Activated T-helper 1 cell treated with anti-CD3 and anti-CD28 coated beads, Interleukin-12 subunit alpha, Interleukin-12 subunit beta, Interleukin-2, Interleukin-4 antibody, amounts not matched to agents 30 ng/mL and 10 ng/mL and 1 ng/mL, durations not matched to agents 14 hours and 24 hours and 36 hours (primary cell): ENCODE data around the gene SETD9. TPM values are rescaled to one million over a fixed set of nuclear protein-coding genes. Genes with fewer than 3 reads are reported as not detected.

Experiments used
- DNase-seq: peaks from one replicate; pipeline ENCODE4 v3.0.0; 2021; ENCODE audit warnings: low spot score
- H3K27ac Mint-ChIP-seq: one replicate; pipeline ENCODE4 v1.8.0; 2021; ENCODE audit warnings: mild to moderate bottlenecking, mixed read lengths
- H3K27me3 Mint-ChIP-seq: one replicate; pipeline ENCODE4 v1.8.0; 2022; ENCODE audit warnings: mild to moderate bottlenecking, moderate library complexity, mixed read lengths; ENCODE audit not compliant: insufficient read depth
- H3K36me3 Mint-ChIP-seq: one replicate; pipeline ENCODE4 v1.8.0; 2021; ENCODE audit warnings: low read depth, mixed read lengths
- H3K4me1 Mint-ChIP-seq: one replicate; pipeline ENCODE4 v1.8.0; 2021; ENCODE audit warnings: low read depth, mixed read lengths
- H3K4me3 Mint-ChIP-seq: one replicate; pipeline ENCODE4 v1.8.0; 2021; ENCODE audit warnings: mild to moderate bottlenecking, moderate library complexity, mixed read lengths
- H3K9me3 Mint-ChIP-seq: one replicate; pipeline ENCODE4 v1.8.0; 2021; ENCODE audit warnings: mixed read lengths
- intact Hi-C: fragments of 100-400 bp; cut with micrococcal nuclease; formaldehyde crosslinking; loops from one replicate; pipeline ENCODE4 v1.15.1; 2024
- total RNA-seq: library from RNA; stranded (reverse); gene quantifications from 2 replicates; pipeline ENCODE4 v1.2.3, GENCODE V29; 2022

The SETD9 gene
- total RNA-seq, result 13.6 and 14.9 TPM in 2 replicates

GRCh38 chr5:56909294-56910209, at the start of gene SETD9:
SETD9 (plus strand) TSS chr5:56909596; CDS start chr5:56909646, 50 bp downstream.
- peak within 1 kb of the TSS; percentile 95 for H3K27ac Mint-ChIP-seq
- H3K4me3 Mint-ChIP-seq, result peak within 1 kb of the TSS; percentile 90
- H3K36me3 Mint-ChIP-seq, result peaks cover 10% of the 10 kb centered on the region
- H3K27me3 Mint-ChIP-seq, result peaks cover 19% of the 10 kb centered on the region
- DNase-seq, result peak; percentile 90
- intact Hi-C loops, result loop anchor here (1.0 to 10.0 kb wide), 8 partner anchors 43 to 1551 kb away; partner anchors contain the start of genes MAP3K1, MIER3 and PLK2
- no peaks in the 10 kb centered on the region for H3K9me3 Mint-ChIP-seq
- H3K4me1 Mint-ChIP-seq, result peaks cover 25% of the 10 kb centered on the region

GRCh38 chr5:56861893-56862485, 47.4 kb upstream of the SETD9 start:
- H3K27ac Mint-ChIP-seq, result no peak overlapping the region
- peaks cover 34% of the 10 kb centered on the region for H3K36me3 Mint-ChIP-seq
- H3K4me3 Mint-ChIP-seq, result no peak overlapping the region
- DNase-seq, result no peak
- intact Hi-C loops, result no loop called here
- H3K4me1 Mint-ChIP-seq, result peaks cover 9% of the 10 kb centered on the region
- H3K9me3 Mint-ChIP-seq, result no peaks in the 10 kb centered on the region
- H3K27me3 Mint-ChIP-seq, result no peaks in the 10 kb centered on the region

GRCh38 chr5:56862909-56863308, 46.5 kb upstream of the SETD9 start:
- intact Hi-C loops, result no loop called here
- peaks cover 34% of the 10 kb centered on the region for H3K36me3 Mint-ChIP-seq
- H3K4me3 Mint-ChIP-seq, result no peak overlapping the region
- DNase-seq, result no peak
- no peaks in the 10 kb centered on the region for H3K9me3 Mint-ChIP-seq
- no peaks in the 10 kb centered on the region for H3K27me3 Mint-ChIP-seq
- H3K27ac Mint-ChIP-seq, result no peak overlapping the region
- H3K4me1 Mint-ChIP-seq, result peaks cover 9% of the 10 kb centered on the region

- Mint-ChIP-seq H3K4me1 (no peaks in the 10 kb centered on the region), H3K4me3 (no peak overlapping the region), H3K9me3 (no peaks in the 10 kb centered on the region), H3K36me3 (peaks cover 47% of the 10 kb centered on the region), H3K27ac (no peak overlapping the region), H3K27me3 (no peaks in the 10 kb centered on the region)
- intact Hi-C loops, result no loop called here
- DNase-seq, result no peak
Measured at GRCh38 chr5:56871777-56872176, 37.6 kb upstream of the SETD9 start.

GRCh38 chr5:56873056-56873455, 36.3 kb upstream of the SETD9 start:
- Mint-ChIP-seq H3K4me1 (no peaks in the 10 kb centered on the region), H3K27me3 (no peaks in the 10 kb centered on the region), H3K4me3 (no peak overlapping the region), H3K27ac (no peak overlapping the region), H3K36me3 (peaks cover 57% of the 10 kb centered on the region), H3K9me3 (no peaks in the 10 kb centered on the region)
- DNase-seq, result no peak
- intact Hi-C loops, result no loop called here

- no peak for DNase-seq
- Mint-ChIP-seq H3K4me3 (no peak overlapping the region), H3K4me1 (no peaks in the 10 kb centered on the region), H3K36me3 (peaks cover 66% of the 10 kb centered on the region), H3K27ac (no peak overlapping the region), H3K9me3 (no peaks in the 10 kb centered on the region), H3K27me3 (no peaks in the 10 kb centered on the region)
- intact Hi-C loops, result no loop called here
Measured at GRCh38 chr5:56876327-56876726, 33.1 kb upstream of the SETD9 start.

GRCh38 chr5:56881571-56881970, 27.8 kb upstream of the SETD9 start:
- Mint-ChIP-seq H3K9me3 (no peaks in the 10 kb centered on the region), H3K27ac (no peak overlapping the region), H3K36me3 (peaks cover 62% of the 10 kb centered on the region), H3K4me1 (peaks cover 6% of the 10 kb centered on the region), H3K4me3 (no peak overlapping the region), H3K27me3 (no peaks in the 10 kb centered on the region)
- intact Hi-C loops, result no loop called here
- no peak for DNase-seq

- H3K27me3 Mint-ChIP-seq, result peaks cover 2% of the 10 kb centered on the region
Measured at GRCh38 chr5:56893251-56893951, 16.0 kb upstream of the SETD9 start.

GRCh38 chr5:56896763-56897162, 12.6 kb upstream of the SETD9 start:
- no peak for DNase-seq
- Mint-ChIP-seq H3K9me3 (no peaks in the 10 kb centered on the region), H3K36me3 (peaks cover 30% of the 10 kb centered on the region), H3K4me3 (no peak overlapping the region), H3K4me1 (peaks cover 5% of the 10 kb centered on the region), H3K27ac (no peak overlapping the region), H3K27me3 (peaks cover 2% of the 10 kb centered on the region)
- intact Hi-C loops, result no loop called here

More at GRCh38 chr5:56893251-56893951, 16.0 kb upstream of the SETD9 start:
- no peak for DNase-seq
- H3K4me1 Mint-ChIP-seq, result peaks cover 5% of the 10 kb centered on the region
- H3K27ac Mint-ChIP-seq, result no peak overlapping the region
- intact Hi-C loops, result no loop called here
- peaks cover 50% of the 10 kb centered on the region for H3K36me3 Mint-ChIP-seq
- no peaks in the 10 kb centered on the region for H3K9me3 Mint-ChIP-seq
- no peak overlapping the region for H3K4me3 Mint-ChIP-seq

- Mint-ChIP-seq H3K9me3 (no peaks in the 10 kb centered on the region), H3K27me3 (peaks cover 4% of the 10 kb centered on the region), H3K4me1 (peaks cover 4% of the 10 kb centered on the region), H3K27ac (no peak overlapping the region), H3K36me3 (peaks cover 25% of the 10 kb centered on the region), H3K4me3 (no peak overlapping the region)
- no peak for DNase-seq
- intact Hi-C loops, result no loop called here
Measured at GRCh38 chr5:56898213-56898612, 11.2 kb upstream of the SETD9 start.

- H3K36me3 Mint-ChIP-seq, result peaks cover 15% of the 10 kb centered on the region
- H3K9me3 Mint-ChIP-seq, result no peaks in the 10 kb centered on the region
- H3K4me3 Mint-ChIP-seq, result no peak overlapping the region
- H3K4me1 Mint-ChIP-seq, result no peaks in the 10 kb centered on the region
- peaks cover 8% of the 10 kb centered on the region for H3K27me3 Mint-ChIP-seq
- DNase-seq, result no peak
- H3K27ac Mint-ChIP-seq, result no peak overlapping the region
- intact Hi-C loops, result loop anchor here (1.0 to 10.0 kb wide), 7 partner anchors 272 to 1560 kb away; partner anchors contain the start of gene PLK2
Measured at GRCh38 chr5:56900395-56900794, 9.0 kb upstream of the SETD9 start.

GRCh38 chr5:56900858-56901578, 8.4 kb upstream of the SETD9 start:
- intact Hi-C loops, result loop anchor here (1.0 to 10.0 kb wide), 9 partner anchors 194 to 1560 kb away; partner anchors contain the start of gene PLK2
- Mint-ChIP-seq H3K27ac (no peak overlapping the region), H3K36me3 (peaks cover 11% of the 10 kb centered on the region), H3K4me3 (no peak overlapping the region), H3K27me3 (peaks cover 10% of the 10 kb centered on the region), H3K9me3 (no peaks in the 10 kb centered on the region), H3K4me1 (no peaks in the 10 kb centered on the region)
- DNase-seq, result no peak
